Esophagus muscularis mucosa (tissue), 4 donors: ENCODE results near the gene F13A1.

Experiments used
- CTCF ChIP-seq, 3 experiments: fragments of 200-600 bp in 2 of 3; fragments of 450-650 bp in 1 of 3; sonication (generic) in 2 of 3; IDR thresholded peaks; one replicate each; pipeline ENCODE4 v1.5.1; 2017 to 2019; ENCODE audit warnings: antibody characterized with exemption in 3 of 3, mild to moderate bottlenecking in 2 of 3, moderate library complexity in 1 of 3
- EP300 ChIP-seq: sonication (generic); formaldehyde crosslinking; IDR thresholded peaks from one replicate; pipeline ENCODE4 v1.6.1; 2017; ENCODE audit warnings: antibody characterized with exemption
- POLR2AphosphoS5 ChIP-seq, 2 donors: sonication (generic); formaldehyde crosslinking; IDR thresholded peaks; one replicate each; pipeline ENCODE4 v1.6.1; 2017; ENCODE audit warnings: antibody characterized with exemption in 2 of 2

GRCh38 chr6:6191476-6191875 is 129.0 kb downstream of the F13A1 start:
- TF ChIP-seq CTCF (IDR thresholded peaks at IDR 0.05) (no peak), EP300 (no peak), POLR2AphosphoS5 (IDR thresholded peaks at IDR 0.05) (no peak)
